ENCODE data around the gene SPRY4. TPM values are rescaled to one million over a fixed set of nuclear protein-coding genes. Genes with fewer than 3 reads are reported as not detected.

Gene SPRY4
- total and polyA plus RNA-seq, 2 donors (not counting 1 experiment from before 2014, with no cell fraction given), result 4.5 to 6.0 TPM

DNA sequence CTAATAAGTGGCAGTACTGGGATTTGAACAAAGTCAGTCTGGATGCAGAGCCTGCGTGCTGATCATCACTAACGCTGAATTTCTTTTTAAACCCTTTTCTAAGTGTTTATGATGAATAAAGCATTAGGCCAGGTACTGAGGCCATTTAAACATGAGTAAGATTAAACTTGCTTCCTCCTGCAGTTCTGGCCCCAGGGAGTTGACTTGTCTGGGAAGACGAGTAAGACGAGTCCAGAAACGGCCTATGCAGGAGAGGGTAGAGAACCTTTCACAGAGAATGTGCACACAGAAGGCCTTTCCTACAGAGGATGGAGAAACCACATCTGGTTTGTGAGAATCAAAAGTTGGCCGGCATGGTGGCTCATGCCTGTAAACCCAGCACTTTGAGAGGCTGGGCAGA lies 42.9 kb downstream of the SPRY4 start:
- no peak for DNase-seq (ENCODE audit: low read depth in 2 of 2)
- TF ChIP-seq, protein P1, sequence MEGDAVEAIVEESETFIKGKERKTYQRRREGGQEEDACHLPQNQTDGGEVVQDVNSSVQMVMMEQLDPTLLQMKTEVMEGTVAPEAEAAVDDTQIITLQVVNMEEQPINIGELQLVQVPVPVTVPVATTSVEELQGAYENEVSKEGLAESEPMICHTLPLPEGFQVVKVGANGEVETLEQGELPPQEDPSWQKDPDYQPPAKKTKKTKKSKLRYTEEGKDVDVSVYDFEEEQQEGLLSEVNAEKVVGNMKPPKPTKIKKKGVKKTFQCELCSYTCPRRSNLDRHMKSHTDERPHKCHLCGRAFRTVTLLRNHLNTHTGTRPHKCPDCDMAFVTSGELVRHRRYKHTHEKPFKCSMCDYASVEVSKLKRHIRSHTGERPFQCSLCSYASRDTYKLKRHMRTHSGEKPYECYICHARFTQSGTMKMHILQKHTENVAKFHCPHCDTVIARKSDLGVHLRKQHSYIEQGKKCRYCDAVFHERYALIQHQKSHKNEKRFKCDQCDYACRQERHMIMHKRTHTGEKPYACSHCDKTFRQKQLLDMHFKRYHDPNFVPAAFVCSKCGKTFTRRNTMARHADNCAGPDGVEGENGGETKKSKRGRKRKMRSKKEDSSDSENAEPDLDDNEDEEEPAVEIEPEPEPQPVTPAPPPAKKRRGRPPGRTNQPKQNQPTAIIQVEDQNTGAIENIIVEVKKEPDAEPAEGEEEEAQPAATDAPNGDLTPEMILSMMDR (conservative IDR thresholded peaks at IDR 0.05 in 1 of 2, IDR thresholded peaks at IDR 0.05 in 1 of 2; ENCODE audit: low read depth in 1 of 2, low read length in 2 of 2), result no peak
- no peak for TF ChIP-seq EZH2 (IDR thresholded peaks at IDR 0.05; ENCODE audit: low read length, missing control alignments)

DNA sequence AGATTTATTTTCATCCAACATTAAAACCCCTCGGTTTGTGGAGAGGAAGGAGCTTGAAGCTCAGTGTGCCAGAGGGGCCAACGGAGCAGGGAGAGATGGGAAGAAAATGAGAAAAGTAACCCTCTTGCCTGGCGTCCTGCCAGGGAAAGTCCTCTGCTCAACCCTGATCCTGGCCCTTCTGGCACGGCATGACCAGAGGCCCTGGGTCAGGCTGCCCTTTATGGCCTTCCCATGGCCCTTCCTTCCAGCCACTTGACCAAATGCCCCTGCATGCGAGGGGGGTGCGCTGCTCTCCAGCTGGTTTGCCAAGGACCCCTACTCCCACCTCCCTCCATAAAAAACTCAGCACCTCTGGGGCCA lies 43.8 kb downstream of the SPRY4 start:
- no peaks in the 10 kb centered on the region for H3K36me3 ChIP-seq (ENCODE audit: control insufficient read depth, insufficient read depth, low read length)
- no peak overlapping the region for H3K4me2 ChIP-seq (ENCODE audit: extremely low read depth, insufficient read depth, low read length)
- H3K4me3 ChIP-seq (replicated peaks in 1 of 4; ENCODE audit: control extremely low read depth in 1 of 4, insufficient read depth in 1 of 4, low read depth in 3 of 4, low read length in 4 of 4), result no peak overlapping the region
- no peaks in the 10 kb centered on the region for H4K20me1 ChIP-seq (ENCODE audit: control insufficient read depth, extremely low read depth, insufficient read depth, low read length)
- no peaks in the 10 kb centered on the region for H3K27me3 ChIP-seq (ENCODE audit: control insufficient read depth, insufficient read depth, low read length)
- H3K4me1 ChIP-seq (ENCODE audit: control insufficient read depth, extremely low read depth, insufficient read depth, low read length), result peaks cover 8% of the 10 kb centered on the region
- H3K9ac ChIP-seq (ENCODE audit: insufficient read depth, low read length), result no peak overlapping the region
- no peak overlapping the region for H2AFZ ChIP-seq (ENCODE audit: low read length)
- no peak for TF ChIP-seq EZH2 (IDR thresholded peaks at IDR 0.05; ENCODE audit: low read length, missing control alignments)
- TF ChIP-seq, protein P1 (conservative IDR thresholded peaks at IDR 0.05 in 1 of 2, IDR thresholded peaks at IDR 0.05 in 1 of 2; ENCODE audit: low read depth in 1 of 2, low read length in 2 of 2), result no peak
- H3K27ac ChIP-seq (ENCODE audit: insufficient read depth, low read length), result peak overlapping the region; percentile 59
- H3K79me2 ChIP-seq (ENCODE audit: control insufficient read depth, insufficient read depth, low read length), result no peaks in the 10 kb centered on the region
- no peak for DNase-seq (ENCODE audit: low read depth in 2 of 2)
- H3K9me3 ChIP-seq (ENCODE audit: control insufficient read depth, insufficient read depth, low read depth, low read length), result no peaks in the 10 kb centered on the region

More for the DNA sequence above, 42.9 kb downstream of the SPRY4 start:
- no peaks in the 10 kb centered on the region for H3K79me2 ChIP-seq (ENCODE audit: control insufficient read depth, insufficient read depth, low read length)
- no peaks in the 10 kb centered on the region for H3K36me3 ChIP-seq (ENCODE audit: control insufficient read depth, insufficient read depth, low read length)
- no peaks in the 10 kb centered on the region for H3K9me3 ChIP-seq (ENCODE audit: control insufficient read depth, insufficient read depth, low read depth, low read length)
- no peaks in the 10 kb centered on the region for H3K27me3 ChIP-seq (ENCODE audit: control insufficient read depth, insufficient read depth, low read length)
- peaks cover 8% of the 10 kb centered on the region for H3K4me1 ChIP-seq (ENCODE audit: control insufficient read depth, extremely low read depth, insufficient read depth, low read length)
- H3K27ac ChIP-seq (ENCODE audit: insufficient read depth, low read length), result no peak overlapping the region
- H3K4me2 ChIP-seq (ENCODE audit: extremely low read depth, insufficient read depth, low read length), result no peak overlapping the region
- no peak overlapping the region for H3K4me3 ChIP-seq (replicated peaks in 1 of 4; ENCODE audit: control extremely low read depth in 1 of 4, insufficient read depth in 1 of 4, low read depth in 3 of 4, low read length in 4 of 4)
- no peak overlapping the region for H2AFZ ChIP-seq (ENCODE audit: low read length)
- H4K20me1 ChIP-seq (ENCODE audit: control insufficient read depth, extremely low read depth, insufficient read depth, low read length), result no peaks in the 10 kb centered on the region
- H3K9ac ChIP-seq (ENCODE audit: insufficient read depth, low read length), result no peak overlapping the region

DNA sequence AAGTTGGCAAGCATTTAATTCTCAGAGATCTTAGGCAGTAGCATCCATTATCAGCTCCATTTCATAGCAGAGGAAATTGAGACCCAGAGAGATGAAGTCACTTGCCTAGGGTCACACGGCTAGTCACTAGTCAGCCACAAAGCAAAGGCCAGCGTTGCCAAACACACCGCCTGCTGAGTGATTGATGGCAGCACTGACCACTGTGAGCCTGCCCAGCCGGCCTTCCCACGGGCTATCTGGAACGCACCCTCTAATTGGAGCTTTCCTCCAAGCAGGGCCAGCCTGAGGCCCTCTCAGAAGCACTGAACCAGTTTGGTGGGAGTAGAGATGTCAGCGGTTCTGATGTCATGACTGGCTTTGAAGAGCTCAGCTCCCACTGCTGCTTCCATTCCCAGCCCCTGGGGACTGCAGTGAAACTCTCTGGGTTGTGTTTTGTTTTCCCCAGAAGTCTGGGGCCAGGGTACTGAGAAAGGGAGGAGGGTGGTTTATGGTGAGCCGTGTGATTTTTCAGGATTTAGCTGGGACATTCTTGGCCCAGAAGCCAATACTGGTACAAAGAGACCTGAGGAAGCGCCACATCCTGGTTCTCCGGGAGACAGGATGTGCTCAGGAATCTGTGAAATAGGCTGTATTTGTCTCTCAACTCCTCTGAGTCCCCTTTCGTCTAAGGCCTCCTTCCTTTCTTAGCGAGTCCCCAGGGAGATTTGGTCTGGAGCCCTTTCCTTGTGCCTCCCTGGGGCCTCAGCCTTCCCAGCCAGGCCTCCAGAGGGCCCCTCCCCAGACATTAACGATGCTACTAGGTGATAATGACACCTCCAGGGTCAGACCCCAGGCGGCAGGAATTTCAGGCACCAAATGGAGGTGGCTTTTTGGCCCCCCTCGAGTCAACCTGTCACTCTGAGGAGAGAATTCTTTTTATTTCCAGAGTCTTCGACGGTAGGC lies 44.5 kb downstream of the SPRY4 start:
- Histone ChIP-seq H3K27ac (ENCODE audit: insufficient read depth, low read length) (peak overlapping the region; percentile 59), H3K79me2 (ENCODE audit: control insufficient read depth, insufficient read depth, low read length) (no peaks in the 10 kb centered on the region), H3K36me3 (ENCODE audit: control insufficient read depth, insufficient read depth, low read length) (no peaks in the 10 kb centered on the region), H3K9me3 (ENCODE audit: control insufficient read depth, insufficient read depth, low read depth, low read length) (no peaks in the 10 kb centered on the region), H2AFZ (ENCODE audit: low read length) (peak overlapping the region; percentile 34), H3K9ac (ENCODE audit: insufficient read depth, low read length) (no peak overlapping the region), H3K4me1 (ENCODE audit: control insufficient read depth, extremely low read depth, insufficient read depth, low read length) (peaks cover 8% of the 10 kb centered on the region), H3K4me3 (replicated peaks in 1 of 4; ENCODE audit: control extremely low read depth in 1 of 4, insufficient read depth in 1 of 4, low read depth in 3 of 4, low read length in 4 of 4) (no peak overlapping the region), H3K27me3 (ENCODE audit: control insufficient read depth, insufficient read depth, low read length) (no peaks in the 10 kb centered on the region), H4K20me1 (ENCODE audit: control insufficient read depth, extremely low read depth, insufficient read depth, low read length) (no peaks in the 10 kb centered on the region), H3K4me2 (ENCODE audit: extremely low read depth, insufficient read depth, low read length) (no peak overlapping the region)
- TF ChIP-seq EZH2 (IDR thresholded peaks at IDR 0.05; ENCODE audit: low read length, missing control alignments), result no peak
- TF ChIP-seq, protein P1 (conservative IDR thresholded peaks at IDR 0.05 in 1 of 2, IDR thresholded peaks at IDR 0.05 in 1 of 2; ENCODE audit: low read depth in 1 of 2, low read length in 2 of 2), result no peak
- peak; percentile 72 to 86 for DNase-seq (ENCODE audit: low read depth in 2 of 2)

All from fibroblast of lung (primary cell).